ENCODE measurements around the gene LIMS1.
"Not testable (repeated sequence)": the region's sequence is repeated elsewhere in the genome, so short reads cannot be mapped to it uniquely, and the experiment has no call there.

The LIMS1 gene

DNA sequence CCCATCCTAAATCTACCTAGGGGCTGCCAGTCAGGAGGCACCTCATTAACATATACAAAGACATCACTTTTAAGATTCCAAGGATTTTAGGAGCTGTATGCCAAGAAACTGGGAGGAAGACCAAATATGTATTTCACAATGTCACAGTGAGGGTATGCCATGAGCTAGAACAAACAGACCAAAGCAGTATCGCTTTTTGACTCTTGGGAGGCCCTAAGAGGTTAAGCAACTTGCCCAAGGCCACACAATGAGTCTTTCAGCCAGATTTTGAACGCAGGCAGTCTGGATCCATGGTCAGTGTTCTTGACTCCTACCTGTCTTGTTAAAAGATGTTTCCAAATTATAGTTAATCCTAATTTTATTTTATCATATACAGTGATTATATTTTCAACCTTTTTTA lies 132.9 kb downstream of the LIMS1 start:
- not testable (repeated sequence) for H3K27ac Mint-ChIP-seq; H3K4me3 Mint-ChIP-seq; H3K9me3 Mint-ChIP-seq; DNase-seq; H3K36me3 Mint-ChIP-seq (ENCODE audit: low read depth); H3K27me3 Mint-ChIP-seq (ENCODE audit: low read depth, poor library complexity); H3K4me1 Mint-ChIP-seq

GRCh38 chr2:108670282-108670681 lies 136.0 kb downstream of the LIMS1 start:
- not testable (repeated sequence) for DNase-seq; H3K4me1 Mint-ChIP-seq; H3K27ac Mint-ChIP-seq; H3K27me3 Mint-ChIP-seq (ENCODE audit: low read depth, poor library complexity); H3K4me3 Mint-ChIP-seq; H3K9me3 Mint-ChIP-seq
- peaks cover 23% of the 10 kb centered on the region for H3K36me3 Mint-ChIP-seq (ENCODE audit: low read depth)

- not testable (repeated sequence) for H3K27me3 Mint-ChIP-seq (ENCODE audit: low read depth, poor library complexity); H3K27ac Mint-ChIP-seq; DNase-seq; H3K4me1 Mint-ChIP-seq; H3K4me3 Mint-ChIP-seq; H3K9me3 Mint-ChIP-seq
- H3K36me3 Mint-ChIP-seq (ENCODE audit: low read depth), result peaks cover 30% of the 10 kb centered on the region
Measured at GRCh38 chr2:108672200-108672805, 138.0 kb downstream of the LIMS1 start.

GRCh38 chr2:108676522-108676921 lies 142.3 kb downstream of the LIMS1 start:
- not testable (repeated sequence) for H3K9me3 Mint-ChIP-seq; H3K27ac Mint-ChIP-seq; H3K4me3 Mint-ChIP-seq; DNase-seq; H3K27me3 Mint-ChIP-seq (ENCODE audit: low read depth, poor library complexity)
- Mint-ChIP-seq H3K4me1 (peaks cover 16% of the 10 kb centered on the region), H3K36me3 (ENCODE audit: low read depth) (peaks cover 38% of the 10 kb centered on the region)

DNA sequence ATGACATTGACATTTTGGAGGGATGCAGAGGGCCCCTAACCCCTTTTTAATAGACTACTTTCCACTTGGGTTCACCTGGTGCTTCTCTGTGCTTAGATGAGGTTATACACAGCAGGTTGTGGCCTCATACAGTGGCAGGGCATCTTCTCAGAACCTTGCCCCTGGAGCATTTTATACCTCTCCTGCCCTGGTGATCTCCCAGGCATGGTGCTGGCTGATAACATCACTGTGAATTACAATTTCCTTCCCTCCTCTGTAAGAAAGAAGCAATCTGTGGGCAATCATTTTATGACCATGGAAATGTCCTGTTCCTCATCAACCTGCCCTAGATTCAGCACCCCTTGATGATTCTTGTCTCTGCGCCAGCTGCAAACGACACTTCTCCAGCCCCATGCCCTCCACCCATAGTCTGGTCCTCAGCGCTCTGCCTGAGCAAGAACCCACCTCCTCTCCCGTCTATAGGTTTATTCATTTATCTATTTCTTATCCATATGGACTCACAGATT lies 143.0 kb downstream of the LIMS1 start:
- Mint-ChIP-seq H3K36me3 (ENCODE audit: low read depth) (peaks cover 43% of the 10 kb centered on the region), H3K4me1 (peaks cover 21% of the 10 kb centered on the region), H3K27ac (peak overlapping the region; percentile 55)
- H3K27me3 Mint-ChIP-seq (ENCODE audit: low read depth, poor library complexity); H3K4me3 Mint-ChIP-seq; DNase-seq; H3K9me3 Mint-ChIP-seq: not testable (repeated sequence)

- H3K27ac Mint-ChIP-seq, result peak overlapping the region; percentile 88
- peaks cover 21% of the 10 kb centered on the region for H3K4me1 Mint-ChIP-seq
- not testable (repeated sequence) for DNase-seq; H3K9me3 Mint-ChIP-seq; H3K27me3 Mint-ChIP-seq (ENCODE audit: low read depth, poor library complexity); H3K4me3 Mint-ChIP-seq
- H3K36me3 Mint-ChIP-seq (ENCODE audit: low read depth), result peaks cover 40% of the 10 kb centered on the region
Measured at GRCh38 chr2:108678198-108678651, 144.0 kb downstream of the LIMS1 start.

DNA sequence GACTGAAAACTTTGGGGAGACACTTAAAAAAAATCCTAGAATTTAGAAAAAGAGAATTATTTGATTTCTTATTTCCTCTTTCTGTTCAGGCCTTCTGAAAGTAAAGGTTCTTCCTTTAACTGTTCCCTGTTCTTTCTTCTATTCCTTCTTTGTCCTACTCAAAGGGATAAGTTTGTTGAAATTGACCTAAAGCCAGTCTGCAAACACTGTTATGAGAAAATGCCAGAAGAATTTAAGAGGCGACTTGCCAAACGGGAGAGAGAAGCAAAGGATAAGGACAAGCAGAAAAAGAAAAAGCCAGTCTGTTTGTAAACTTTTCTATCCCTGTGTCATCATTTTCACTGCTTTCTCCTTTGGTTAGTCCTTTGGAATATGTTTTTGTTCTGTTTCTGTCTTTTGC lies 146.5 kb downstream of the LIMS1 start:
- not testable (repeated sequence) for H3K27me3 Mint-ChIP-seq (ENCODE audit: low read depth, poor library complexity); DNase-seq; H3K4me3 Mint-ChIP-seq; H3K9me3 Mint-ChIP-seq
- H3K27ac Mint-ChIP-seq, result peak overlapping the region; percentile 26
- peaks cover 21% of the 10 kb centered on the region for H3K4me1 Mint-ChIP-seq
- H3K36me3 Mint-ChIP-seq (ENCODE audit: low read depth), result peaks cover 25% of the 10 kb centered on the region

- peaks cover 10% of the 10 kb centered on the region for H3K36me3 Mint-ChIP-seq (ENCODE audit: low read depth)
- H3K27me3 Mint-ChIP-seq (ENCODE audit: low read depth, poor library complexity); H3K4me3 Mint-ChIP-seq; DNase-seq; H3K9me3 Mint-ChIP-seq; H3K4me1 Mint-ChIP-seq; H3K27ac Mint-ChIP-seq: not testable (repeated sequence)
Measured at GRCh38 chr2:108688818-108689756, 154.8 kb downstream of the LIMS1 start.

GRCh38 chr2:108690001-108690400 lies 155.7 kb downstream of the LIMS1 start:
- not testable (repeated sequence) for H3K4me1 Mint-ChIP-seq; DNase-seq; H3K27me3 Mint-ChIP-seq (ENCODE audit: low read depth, poor library complexity)

DNA sequence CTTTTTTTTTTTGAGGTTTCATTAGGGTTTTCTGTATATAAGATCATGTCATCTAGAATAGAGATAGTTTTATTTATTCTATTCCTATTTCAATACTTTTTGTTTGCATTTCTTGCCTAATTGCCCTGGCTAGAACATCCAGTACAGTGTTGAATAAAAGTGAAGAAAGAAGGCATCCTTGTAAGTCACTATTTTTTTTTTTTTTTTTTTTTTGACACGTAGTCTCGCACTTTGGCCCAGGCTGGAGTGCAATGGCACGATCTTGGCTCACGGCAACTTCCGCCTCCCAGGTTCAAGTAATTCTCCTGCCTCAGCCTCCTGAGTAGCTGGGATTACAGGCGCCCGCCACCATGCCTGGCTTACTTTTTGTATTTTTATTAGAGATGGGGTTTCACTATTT lies 157.2 kb downstream of the LIMS1 start:
- Mint-ChIP-seq H3K27me3 (ENCODE audit: low read depth, poor library complexity) (no peaks in the 10 kb centered on the region), H3K36me3 (ENCODE audit: low read depth) (peaks cover 5% of the 10 kb centered on the region), H3K27ac (no peak overlapping the region), H3K4me3 (no peak overlapping the region), H3K4me1 (no peaks in the 10 kb centered on the region), H3K9me3 (peaks cover 11% of the 10 kb centered on the region)
- TF ChIP-seq, protein P1, sequence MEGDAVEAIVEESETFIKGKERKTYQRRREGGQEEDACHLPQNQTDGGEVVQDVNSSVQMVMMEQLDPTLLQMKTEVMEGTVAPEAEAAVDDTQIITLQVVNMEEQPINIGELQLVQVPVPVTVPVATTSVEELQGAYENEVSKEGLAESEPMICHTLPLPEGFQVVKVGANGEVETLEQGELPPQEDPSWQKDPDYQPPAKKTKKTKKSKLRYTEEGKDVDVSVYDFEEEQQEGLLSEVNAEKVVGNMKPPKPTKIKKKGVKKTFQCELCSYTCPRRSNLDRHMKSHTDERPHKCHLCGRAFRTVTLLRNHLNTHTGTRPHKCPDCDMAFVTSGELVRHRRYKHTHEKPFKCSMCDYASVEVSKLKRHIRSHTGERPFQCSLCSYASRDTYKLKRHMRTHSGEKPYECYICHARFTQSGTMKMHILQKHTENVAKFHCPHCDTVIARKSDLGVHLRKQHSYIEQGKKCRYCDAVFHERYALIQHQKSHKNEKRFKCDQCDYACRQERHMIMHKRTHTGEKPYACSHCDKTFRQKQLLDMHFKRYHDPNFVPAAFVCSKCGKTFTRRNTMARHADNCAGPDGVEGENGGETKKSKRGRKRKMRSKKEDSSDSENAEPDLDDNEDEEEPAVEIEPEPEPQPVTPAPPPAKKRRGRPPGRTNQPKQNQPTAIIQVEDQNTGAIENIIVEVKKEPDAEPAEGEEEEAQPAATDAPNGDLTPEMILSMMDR (IDR thresholded peaks at IDR 0.05), result no peak
- DNase-seq, result no peak

More at GRCh38 chr2:108690001-108690400, 155.7 kb downstream of the LIMS1 start:
- not testable (repeated sequence) for H3K9me3 Mint-ChIP-seq, H3K4me3 Mint-ChIP-seq, H3K27ac Mint-ChIP-seq
- peaks cover 10% of the 10 kb centered on the region for H3K36me3 Mint-ChIP-seq (ENCODE audit: low read depth)

Measured in nephron progenitor cell (in vitro differentiated cells).